SU-DHL-6 (cell line): Measurements from ENCODE around the gene SLC6A12.

Experiments
- H2AFZ ChIP-seq: fragments of 200-600 bp; sonication (generic); 2 replicates; pipeline ENCODE4 v1.6.1; 2014; ENCODE audit warnings: low read depth, mild to moderate bottlenecking, moderate library complexity, mixed read lengths, antibody characterized with exemption, low read length; ENCODE audit not compliant: severe bottlenecking
- H3F3A ChIP-seq: fragments of 200-600 bp; shearing (Covaris generic); 2 replicates; pipeline ENCODE4 v1.6.0; 2016; ENCODE audit warnings: antibody characterized with exemption, mild to moderate bottlenecking; ENCODE audit not compliant: insufficient read depth
- H3K27ac ChIP-seq: fragments of 200-600 bp; sonication (generic); 2 replicates; pipeline ENCODE4 v1.5.1; 2016; ENCODE audit warnings: low read depth, mild to moderate bottlenecking, low read length, moderate library complexity, mixed read lengths
- H3K27me3 ChIP-seq: fragments of 200-600 bp; sonication (generic), shearing (Covaris generic); 2 replicates; pipeline ENCODE4 v1.6.0; 2014; ENCODE audit warnings: mild to moderate bottlenecking, low read length
- H3K36me3 ChIP-seq: fragments of 200-600 bp; sonication (generic); 2 replicates; pipeline ENCODE4 v1.6.1; 2014; ENCODE audit warnings: mild to moderate bottlenecking, low read length, mixed read lengths
- H3K4me2 ChIP-seq: fragments of 300-600, 200-600 bp; shearing (Covaris generic), sonication (generic); 2 replicates; pipeline ENCODE4 v1.6.0; 2014; ENCODE audit warnings: low read length, low read depth, mild to moderate bottlenecking; ENCODE audit not compliant: poor library complexity, severe bottlenecking
- H3K4me3 ChIP-seq: fragments of 200-600 bp; sonication (generic); 2 replicates; pipeline ENCODE4 v1.5.1; 2014; ENCODE audit warnings: antibody characterized with exemption, low read length, mild to moderate bottlenecking, mixed read lengths; ENCODE audit not compliant: insufficient read depth, poor library complexity, severe bottlenecking
- H3K79me2 ChIP-seq: fragments of 200-600 bp; sonication (generic); 2 replicates; pipeline ENCODE4 v1.6.1; 2014; ENCODE audit warnings: mild to moderate bottlenecking, low read length, moderate library complexity; ENCODE audit not compliant: insufficient read depth
- H3K9ac ChIP-seq: fragments of 200-600 bp; sonication (generic); 2 replicates; pipeline ENCODE4 v1.7.0; 2014; ENCODE audit warnings: mild to moderate bottlenecking, low read length
- H3K9me2 ChIP-seq: fragments of 200-600 bp; sonication (generic); replicated peaks from 2 replicates; pipeline ENCODE4 v1.6.1; 2014; ENCODE audit warnings: low read length; ENCODE audit not compliant: insufficient read depth
- H3K9me3 ChIP-seq: fragments of 200-600 bp; sonication (generic); 2 replicates; pipeline ENCODE4 v1.6.1; 2014; ENCODE audit warnings: low read length, mixed read lengths; ENCODE audit not compliant: insufficient read depth
- H4K20me1 ChIP-seq: fragments of 200-600 bp; sonication (generic); 2 replicates; pipeline ENCODE4 v1.6.1; 2014; ENCODE audit warnings: low read depth, mild to moderate bottlenecking, antibody characterized with exemption, low read length, moderate library complexity, mixed read lengths
- EZH2phosphoT487 ChIP-seq: fragments of 200-600 bp; sonication (generic), shearing (Covaris generic); conservative IDR thresholded peaks from 2 replicates; pipeline ENCODE4 v1.6.1; 2018; ENCODE audit warnings: mild to moderate bottlenecking, antibody characterized with exemption, low read length, moderate library complexity, mixed read lengths
- TF ChIP-seq, protein P1 (sequence below): fragments of 200-600 bp; sonication (generic); IDR thresholded peaks from one replicate; pipeline ENCODE4 v1.5.1; 2017; ENCODE audit warnings: antibody characterized with exemption, mild to moderate bottlenecking, low read length, moderate library complexity; ENCODE audit not compliant: insufficient read depth, poor library complexity, severe bottlenecking

The SLC6A12 gene

DNA sequence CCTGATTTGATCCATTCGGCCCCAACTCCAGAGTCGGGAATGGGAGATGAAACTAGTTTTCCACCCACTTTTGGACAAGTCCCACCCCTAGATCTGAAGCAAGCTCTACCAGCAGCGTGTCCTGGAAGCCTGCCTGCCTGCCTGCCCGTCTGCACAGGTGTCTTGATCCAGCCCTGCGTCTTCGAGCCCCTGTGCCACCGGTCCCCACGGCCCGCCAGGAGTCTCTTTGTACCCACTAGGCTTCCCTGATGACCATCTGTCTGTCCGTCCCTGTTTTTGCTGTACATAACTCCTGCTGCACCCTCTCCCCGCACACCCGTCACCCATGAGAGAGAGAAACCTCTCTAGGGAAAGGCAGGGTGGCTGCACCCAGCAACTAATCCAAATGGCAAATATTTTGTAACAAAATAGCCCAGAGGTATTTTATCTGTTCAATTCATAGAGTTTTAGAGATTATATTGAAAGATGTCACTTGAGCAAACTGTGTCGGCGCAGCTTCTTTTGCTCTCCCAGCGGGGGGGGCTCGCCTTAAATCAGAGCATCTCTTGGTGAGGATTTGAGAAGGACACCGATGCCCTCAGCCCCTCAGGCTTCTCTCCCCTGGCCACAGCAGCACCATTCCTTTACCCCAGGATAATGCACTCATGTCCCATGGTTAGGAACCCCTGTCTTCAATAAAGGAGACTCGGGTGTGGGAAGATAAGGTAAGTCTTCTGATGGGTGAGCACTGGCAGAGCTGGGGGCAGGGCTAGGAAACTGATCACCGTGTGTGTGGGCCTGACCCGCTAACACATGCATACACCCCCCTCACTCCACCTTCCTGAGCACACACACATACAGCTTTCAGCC, 35.8 kb downstream of the SLC6A12 start:
- Histone ChIP-seq H3K79me2 (no peaks in the 10 kb centered on the region), H2AFZ (no peak overlapping the region), H3F3A (no peaks in the 10 kb centered on the region), H3K9ac (no peak overlapping the region), H3K36me3 (no peaks in the 10 kb centered on the region), H3K27ac (no peak overlapping the region), H3K9me2 (no peaks in the 10 kb centered on the region), H4K20me1 (no peaks in the 10 kb centered on the region), H3K4me2 (no peak overlapping the region), H3K27me3 (no peaks in the 10 kb centered on the region), H3K9me3 (no peaks in the 10 kb centered on the region), H3K4me3 (no peak overlapping the region)
- no peak for TF ChIP-seq EZH2phosphoT487
- TF ChIP-seq, protein P1, sequence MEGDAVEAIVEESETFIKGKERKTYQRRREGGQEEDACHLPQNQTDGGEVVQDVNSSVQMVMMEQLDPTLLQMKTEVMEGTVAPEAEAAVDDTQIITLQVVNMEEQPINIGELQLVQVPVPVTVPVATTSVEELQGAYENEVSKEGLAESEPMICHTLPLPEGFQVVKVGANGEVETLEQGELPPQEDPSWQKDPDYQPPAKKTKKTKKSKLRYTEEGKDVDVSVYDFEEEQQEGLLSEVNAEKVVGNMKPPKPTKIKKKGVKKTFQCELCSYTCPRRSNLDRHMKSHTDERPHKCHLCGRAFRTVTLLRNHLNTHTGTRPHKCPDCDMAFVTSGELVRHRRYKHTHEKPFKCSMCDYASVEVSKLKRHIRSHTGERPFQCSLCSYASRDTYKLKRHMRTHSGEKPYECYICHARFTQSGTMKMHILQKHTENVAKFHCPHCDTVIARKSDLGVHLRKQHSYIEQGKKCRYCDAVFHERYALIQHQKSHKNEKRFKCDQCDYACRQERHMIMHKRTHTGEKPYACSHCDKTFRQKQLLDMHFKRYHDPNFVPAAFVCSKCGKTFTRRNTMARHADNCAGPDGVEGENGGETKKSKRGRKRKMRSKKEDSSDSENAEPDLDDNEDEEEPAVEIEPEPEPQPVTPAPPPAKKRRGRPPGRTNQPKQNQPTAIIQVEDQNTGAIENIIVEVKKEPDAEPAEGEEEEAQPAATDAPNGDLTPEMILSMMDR: no peak

DNA sequence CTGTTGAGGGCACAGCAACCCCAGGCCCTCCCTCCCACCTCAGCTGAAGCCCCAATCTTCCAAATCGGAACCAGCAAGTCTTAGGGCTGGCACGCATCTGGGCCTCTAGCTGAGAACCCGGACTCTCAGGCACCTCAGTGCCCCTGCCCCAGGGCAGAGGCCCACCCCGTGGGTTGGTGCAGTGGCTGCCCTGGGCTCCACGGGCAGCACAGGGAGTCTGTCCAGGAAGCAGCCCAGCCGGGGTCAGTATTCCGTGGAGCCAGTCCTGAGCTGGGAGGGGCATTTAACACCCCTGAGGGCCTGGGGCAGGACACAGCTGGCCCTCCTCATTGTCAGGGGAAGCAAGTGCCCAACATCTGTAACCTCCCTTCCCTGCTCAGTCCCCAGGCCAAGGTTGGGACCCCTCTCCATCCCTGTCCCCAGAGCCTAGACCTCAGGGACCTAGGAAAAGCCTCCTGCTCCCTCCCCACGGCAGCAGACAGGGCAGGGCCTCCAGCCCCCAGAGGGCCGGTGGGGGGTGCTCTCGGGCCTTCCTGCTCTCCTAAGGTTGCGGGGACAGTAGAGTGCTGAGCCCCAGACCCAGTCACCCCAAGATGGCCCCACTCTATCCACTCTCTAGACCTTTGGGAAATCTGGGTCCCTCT, 36.5 kb downstream of the SLC6A12 start:
- H3K4me2 ChIP-seq: no peak overlapping the region
- H3F3A ChIP-seq: no peaks in the 10 kb centered on the region
- no peaks in the 10 kb centered on the region for H3K9me2 ChIP-seq
- no peaks in the 10 kb centered on the region for H3K79me2 ChIP-seq
- no peak overlapping the region for H3K9ac ChIP-seq
- no peak overlapping the region for H3K4me3 ChIP-seq
- H3K27me3 ChIP-seq: no peaks in the 10 kb centered on the region
- no peaks in the 10 kb centered on the region for H3K36me3 ChIP-seq
- no peaks in the 10 kb centered on the region for H3K9me3 ChIP-seq
- no peaks in the 10 kb centered on the region for H4K20me1 ChIP-seq
- no peak overlapping the region for H3K27ac ChIP-seq
- H2AFZ ChIP-seq: no peak overlapping the region
- TF ChIP-seq, protein P1: no peak
- no peak for TF ChIP-seq EZH2phosphoT487

DNA sequence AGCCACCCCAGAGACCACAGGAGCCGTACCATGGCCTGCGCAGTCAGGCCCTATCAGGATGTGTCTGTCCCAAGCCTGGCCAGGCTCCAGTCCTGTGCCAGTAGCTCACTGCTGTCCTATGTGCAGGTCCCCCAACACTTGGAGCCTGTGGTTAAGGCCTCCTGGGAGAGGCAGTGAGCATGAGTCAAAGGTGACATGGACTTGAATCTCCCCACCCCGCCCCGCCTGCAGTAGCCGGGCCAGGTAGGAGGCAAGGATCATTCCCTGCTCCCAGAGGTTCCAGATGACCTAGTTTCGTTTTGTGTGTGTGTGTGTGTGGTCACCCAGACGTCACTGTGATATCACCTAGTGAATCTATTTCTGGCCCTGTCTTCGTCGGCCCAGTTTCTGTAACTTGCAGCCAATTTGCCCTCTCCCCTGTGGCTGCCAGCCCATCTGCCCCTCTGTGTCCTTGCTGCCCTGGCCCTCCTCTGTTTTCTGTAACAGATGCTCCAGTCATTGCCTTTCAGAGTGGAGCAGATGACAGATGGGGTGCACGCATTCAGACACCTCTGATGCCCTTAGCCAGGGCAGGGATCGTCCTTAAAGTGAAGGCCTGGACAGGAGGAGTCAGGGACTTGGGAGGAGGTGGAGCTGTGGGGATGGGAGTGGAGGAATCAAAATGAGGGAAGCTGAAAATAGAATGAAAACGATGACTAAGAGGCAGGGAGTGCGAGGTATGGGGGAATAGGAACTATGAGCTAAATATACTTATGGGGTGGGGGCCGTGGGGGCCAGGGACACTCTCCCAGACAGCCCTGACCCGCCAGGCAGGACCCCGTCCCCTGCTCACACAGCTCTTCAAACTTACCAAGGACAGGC, 37.4 kb downstream of the SLC6A12 start:
- H3K9me2 ChIP-seq: no peaks in the 10 kb centered on the region
- no peaks in the 10 kb centered on the region for H3K79me2 ChIP-seq
- H3K9me3 ChIP-seq: no peaks in the 10 kb centered on the region
- H4K20me1 ChIP-seq: no peaks in the 10 kb centered on the region
- no peak overlapping the region for H3K4me3 ChIP-seq
- no peaks in the 10 kb centered on the region for H3K27me3 ChIP-seq
- no peak overlapping the region for H3K9ac ChIP-seq
- H3K4me2 ChIP-seq: no peak overlapping the region
- no peak overlapping the region for H3K27ac ChIP-seq
- no peaks in the 10 kb centered on the region for H3K36me3 ChIP-seq
- H3F3A ChIP-seq: no peaks in the 10 kb centered on the region
- TF ChIP-seq EZH2phosphoT487: no peak
- TF ChIP-seq, protein P1: no peak
- no peak overlapping the region for H2AFZ ChIP-seq
